Activated B cell treated with CpG ODN at 0.5 μM for 24 hours (primary cell): ENCODE measurements around the gene ERMAP. TPM values are rescaled to one million over a fixed set of nuclear protein-coding genes. Genes with fewer than 3 reads are reported as not detected.

Experiments
- ATAC-seq: fragments of 200-7000 bp; cut with Tn5 transposase; one replicate; pipeline ENCODE4 v1.10.0; 2021; ENCODE audit warnings: low read depth, mild to moderate bottlenecking, moderate library complexity
- CTCF ChIA-PET: fragments of 350-600 bp; sonication (Branson Sonifier 250); formaldehyde crosslinking; loops from one replicate; lab custom pipeline; 2021; ENCODE audit warnings: antibody characterized with exemption; lab: Charles Lee
- POLR2A ChIA-PET: fragments of 350-600 bp; sonication (Branson Sonifier 250); formaldehyde crosslinking; loops from one replicate; lab custom pipeline; 2021; ENCODE audit warnings: antibody characterized with exemption; lab: Charles Lee
- DNase-seq: peaks from one replicate; pipeline ENCODE4 v3.0.0; 2022
- H3K27ac Mint-ChIP-seq: one replicate; pipeline ENCODE4 v1.8.0; 2020; ENCODE audit warnings: mixed read lengths
- H3K27me3 Mint-ChIP-seq: one replicate; pipeline ENCODE4 v1.8.0; 2021; ENCODE audit warnings: mixed read lengths
- H3K36me3 Mint-ChIP-seq: one replicate; pipeline ENCODE4 v1.8.0; 2021; ENCODE audit warnings: low read depth, mixed read lengths
- H3K4me1 Mint-ChIP-seq: one replicate; pipeline ENCODE4 v1.8.0; 2021; ENCODE audit warnings: mixed read lengths
- H3K4me3 Mint-ChIP-seq: one replicate; pipeline ENCODE4 v1.8.0; 2020; ENCODE audit warnings: mild to moderate bottlenecking, mixed read lengths
- H3K9me3 Mint-ChIP-seq: one replicate; pipeline ENCODE4 v1.8.0; 2020; ENCODE audit warnings: mixed read lengths
- CTCF ChIP-seq: fragments of 200-600 bp; IDR thresholded peaks from one replicate; pipeline ENCODE4 v1.8.0; 2022; ENCODE audit warnings: antibody characterized with exemption, mild to moderate bottlenecking
- intact Hi-C: fragments of 100-400 bp; cut with micrococcal nuclease; formaldehyde crosslinking; loops from one replicate; pipeline ENCODE4 v1.15.1; 2024
- total RNA-seq: library from RNA; stranded (reverse); gene quantifications from 2 replicates; pipeline ENCODE4 v1.2.3, GENCODE V29; 2022

Gene ERMAP
- total RNA-seq, 1 donor from 2014 or later, result 10.7 TPM

- Mint-ChIP-seq H3K27ac (no peak overlapping the region), H3K27me3 (peaks cover 10% of the 10 kb centered on the region), H3K36me3 (no peaks in the 10 kb centered on the region), H3K4me1 (no peaks in the 10 kb centered on the region), H3K9me3 (peaks cover 7% of the 10 kb centered on the region), H3K4me3 (no peak overlapping the region)
- intact Hi-C loops, result no loop called here
- no peak for DNase-seq
- CTCF ChIA-PET, result no interaction called here
- POLR2A ChIA-PET, result no interaction called here
- ATAC-seq, result no peak
- TF ChIP-seq CTCF, result no peak
Observed at GRCh38 chr1:42873670-42874069, 56.7 kb downstream of the ERMAP start.

GRCh38 chr1:42876009-42876408 is 59.1 kb downstream of the ERMAP start:
- no peak overlapping the region for H3K4me3 Mint-ChIP-seq
- ATAC-seq (no peak), DNase-seq (no peak)
- ChIA-PET CTCF (no interaction called here), POLR2A (interaction anchor here (0.6 kb wide), 1 partner anchor 12 kb away, joined by 5 read pairs; no protein-coding TSS in a partner anchor)
- intact Hi-C loops, result no loop called here
- H3K27me3 Mint-ChIP-seq, result peaks cover 10% of the 10 kb centered on the region
- peaks cover 10% of the 10 kb centered on the region for H3K9me3 Mint-ChIP-seq
- no peak overlapping the region for H3K27ac Mint-ChIP-seq
- no peaks in the 10 kb centered on the region for H3K36me3 Mint-ChIP-seq
- TF ChIP-seq CTCF, result no peak
- no peaks in the 10 kb centered on the region for H3K4me1 Mint-ChIP-seq

- ChIA-PET POLR2A (no interaction called here), CTCF (interaction anchor here (1.0 kb wide), 1 partner anchor 196 kb away, joined by 4 read pairs; no protein-coding TSS in a partner anchor)
- Mint-ChIP-seq H3K4me1 (no peaks in the 10 kb centered on the region), H3K9me3 (peaks cover 10% of the 10 kb centered on the region), H3K27ac (no peak overlapping the region), H3K4me3 (no peak overlapping the region), H3K36me3 (no peaks in the 10 kb centered on the region), H3K27me3 (peaks cover 10% of the 10 kb centered on the region)
- DNase-seq, result no peak
- no peak for TF ChIP-seq CTCF
- intact Hi-C loops, result no loop called here
- ATAC-seq, result no peak
Observed at GRCh38 chr1:42877380-42877779, 60.5 kb downstream of the ERMAP start.

- ChIA-PET CTCF (no interaction called here), POLR2A (no interaction called here)
- DNase-seq (no peak), ATAC-seq (no peak)
- no peaks in the 10 kb centered on the region for H3K36me3 Mint-ChIP-seq
- intact Hi-C loops, result no loop called here
- TF ChIP-seq CTCF, result no peak
- H3K9me3 Mint-ChIP-seq, result peaks cover 2% of the 10 kb centered on the region
- no peak overlapping the region for H3K4me3 Mint-ChIP-seq
- peaks cover 13% of the 10 kb centered on the region for H3K27me3 Mint-ChIP-seq
- no peak overlapping the region for H3K27ac Mint-ChIP-seq
- H3K4me1 Mint-ChIP-seq, result no peaks in the 10 kb centered on the region
Observed at GRCh38 chr1:42880384-42880783, 63.5 kb downstream of the ERMAP start.

- no peak for DNase-seq
- no peaks in the 10 kb centered on the region for H3K36me3 Mint-ChIP-seq
- no peak for TF ChIP-seq CTCF
- ATAC-seq, result no peak
- POLR2A ChIA-PET, result no interaction called here
- no peaks in the 10 kb centered on the region for H3K9me3 Mint-ChIP-seq
- CTCF ChIA-PET, result no interaction called here
- H3K27ac Mint-ChIP-seq, result no peak overlapping the region
- H3K4me1 Mint-ChIP-seq, result no peaks in the 10 kb centered on the region
- intact Hi-C loops, result no loop called here
- H3K27me3 Mint-ChIP-seq, result peaks cover 5% of the 10 kb centered on the region
- H3K4me3 Mint-ChIP-seq, result no peak overlapping the region
Observed at GRCh38 chr1:42886046-42886739, 69.3 kb downstream of the ERMAP start.
